Epithelial cell of prostate (primary cell): Measurements from ENCODE around the gene PRDX4.
"Not testable (repeated sequence)": the region's sequence is repeated elsewhere in the genome, so short reads cannot be mapped to it uniquely, and the experiment has no call there.

Experiments
- DNase-seq: peaks from one replicate; pipeline ENCODE4 v3.0.0-alpha.2; 2011; ENCODE audit warnings: low read depth, low spot score
- H3K27ac ChIP-seq: fragments of 450-650 bp; 2 replicates; pipeline ENCODE4 v1.5.1; 2017; ENCODE audit warnings: mild to moderate bottlenecking

Gene PRDX4

DNA sequence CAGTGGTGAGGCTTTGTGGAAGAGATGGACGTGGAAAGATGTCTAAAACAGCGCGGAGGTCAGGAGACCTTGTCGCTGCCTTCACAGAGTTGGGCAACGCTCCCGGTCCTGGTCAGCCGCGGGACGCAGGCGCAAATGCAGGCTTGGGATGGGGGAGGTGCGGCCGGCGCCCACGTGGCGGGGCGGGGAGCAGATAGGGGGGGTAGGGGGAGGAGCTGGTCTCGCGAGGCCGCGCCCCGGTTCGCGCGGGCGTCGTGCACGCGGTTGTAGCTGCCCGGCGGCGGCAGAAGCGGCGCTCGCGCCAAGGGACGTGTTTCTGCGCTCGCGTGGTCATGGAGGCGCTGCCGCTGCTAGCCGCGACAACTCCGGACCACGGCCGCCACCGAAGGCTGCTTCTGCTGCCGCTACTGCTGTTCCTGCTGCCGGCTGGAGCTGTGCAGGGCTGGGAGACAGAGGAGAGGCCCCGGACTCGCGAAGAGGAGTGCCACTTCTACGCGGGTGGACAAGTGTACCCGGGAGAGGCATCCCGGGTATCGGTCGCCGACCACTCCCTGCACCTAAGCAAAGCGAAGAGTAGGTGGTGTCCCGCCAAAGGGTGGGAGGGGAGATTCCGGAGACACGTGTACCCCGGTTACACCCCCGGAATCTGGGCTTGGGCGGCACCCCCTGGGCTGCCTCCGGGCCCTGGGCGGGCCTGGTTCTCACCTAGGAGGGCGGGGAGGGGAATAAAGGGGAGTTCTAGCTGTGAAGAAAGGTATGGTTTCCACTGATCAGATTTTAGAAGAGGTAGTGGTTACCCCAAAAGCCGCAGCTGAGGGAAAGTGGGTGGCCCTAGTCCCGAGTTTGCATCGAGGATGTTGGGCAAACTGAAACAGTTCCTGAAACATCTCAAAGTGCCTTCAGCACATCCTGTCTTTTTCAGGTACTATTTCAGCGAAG lies at the start of gene PRDX4:
PRDX4 (plus strand) TSS at position 255 of the 939 bp plus-strand sequence; CDS start at position 333, 78 bp downstream.
- peak within 1 kb of the TSS; percentile 64 for H3K27ac ChIP-seq
- peak; percentile 37 for DNase-seq

GRCh38 chrX:23621621-23622265 lies 45.5 kb upstream of the PRDX4 start:
- DNase-seq, result no peak
- no peak overlapping the region for H3K27ac ChIP-seq

DNA sequence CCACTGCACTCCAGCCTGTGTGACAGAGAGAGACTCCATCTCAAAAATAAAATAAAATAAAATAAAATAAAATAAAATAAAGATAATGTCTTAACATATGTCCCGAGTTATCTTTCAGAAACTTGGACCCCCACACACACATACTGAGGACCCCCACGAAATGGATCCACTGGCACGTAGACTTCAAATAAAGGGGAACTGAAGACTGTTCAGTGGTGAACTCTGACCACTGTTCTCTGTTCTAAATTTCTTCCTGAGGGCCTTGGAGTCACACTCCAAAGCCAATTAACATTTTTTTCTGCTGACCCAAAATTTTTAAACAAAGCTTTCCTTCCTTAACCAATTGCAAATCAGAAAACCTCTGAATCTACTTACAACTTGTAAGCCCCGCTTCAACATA lies 43.5 kb upstream of the PRDX4 start:
- no peak for DNase-seq
- no peak overlapping the region for H3K27ac ChIP-seq

DNA sequence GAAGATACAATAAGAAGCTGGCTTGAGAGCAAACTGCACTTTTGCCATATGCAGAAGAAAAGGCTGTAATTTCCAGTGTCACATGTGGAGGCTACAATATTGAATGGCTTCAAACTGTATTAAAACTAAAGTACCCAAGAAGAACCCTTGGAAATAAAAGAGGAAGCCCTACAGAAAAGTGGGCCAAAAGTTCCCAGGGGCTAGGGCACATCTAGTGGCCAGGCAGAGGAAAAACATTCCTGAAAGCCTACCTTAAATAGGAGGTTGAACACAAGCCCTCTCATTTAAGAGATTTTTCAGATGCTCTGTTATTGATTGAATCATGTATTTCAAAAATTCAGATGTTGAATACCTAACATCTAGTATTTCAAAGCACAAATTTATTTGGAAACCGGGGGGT lies 40.6 kb upstream of the PRDX4 start:
- DNase-seq, result no peak
- no peak overlapping the region for H3K27ac ChIP-seq

- no peak for DNase-seq
- H3K27ac ChIP-seq, result no peak overlapping the region
Measured at GRCh38 chrX:23628131-23628530, 39.2 kb upstream of the PRDX4 start.

DNA sequence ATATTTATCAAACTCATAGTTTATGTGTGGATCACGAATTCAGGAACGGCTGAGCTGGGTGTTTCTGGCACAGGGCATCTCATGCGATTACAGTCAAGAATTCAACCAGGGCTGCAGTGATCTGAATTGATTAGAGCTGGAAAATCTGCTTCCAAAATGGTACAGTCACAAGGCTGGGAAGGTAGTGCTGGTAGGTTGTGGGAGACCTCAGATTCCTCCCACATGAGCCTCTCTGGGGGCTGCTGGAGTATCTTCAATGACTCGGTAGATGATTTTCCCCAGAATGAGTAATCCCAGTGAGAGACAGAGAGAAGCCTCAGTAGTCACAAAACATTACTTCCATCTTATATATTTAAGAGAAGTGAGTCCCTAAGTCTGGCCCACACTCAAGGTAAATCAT lies 36.2 kb upstream of the PRDX4 start:
- no peak overlapping the region for H3K27ac ChIP-seq
- DNase-seq, result no peak

- H3K27ac ChIP-seq, result no peak overlapping the region
- DNase-seq, result no peak
Measured at GRCh38 chrX:23633834-23634580, 33.3 kb upstream of the PRDX4 start.

- no peak for DNase-seq
- no peak overlapping the region for H3K27ac ChIP-seq
Measured at GRCh38 chrX:23637187-23637586, 30.1 kb upstream of the PRDX4 start.

DNA sequence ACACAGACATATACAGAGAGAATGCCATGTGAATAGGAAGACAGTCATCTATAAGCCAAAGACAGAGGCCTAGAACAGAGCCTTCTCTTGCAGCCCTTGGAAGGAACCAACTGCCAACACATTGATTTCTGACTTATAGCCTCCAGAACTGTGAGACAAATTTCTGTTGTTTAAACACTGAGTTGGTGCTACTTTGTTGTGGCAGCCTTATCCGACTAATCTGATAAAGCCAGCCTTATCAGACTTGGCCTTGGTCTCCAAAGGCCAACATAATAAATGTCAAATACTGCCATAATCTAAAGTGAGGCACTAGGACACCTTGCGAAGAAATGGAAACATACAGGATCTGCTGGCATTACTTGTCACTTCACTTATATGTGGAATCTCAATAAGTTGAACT lies 24.3 kb upstream of the PRDX4 start:
- no peak overlapping the region for H3K27ac ChIP-seq
- DNase-seq, result no peak

GRCh38 chrX:23644744-23645143 lies 22.5 kb upstream of the PRDX4 start:
- H3K27ac ChIP-seq, result no peak overlapping the region
- no peak for DNase-seq

GRCh38 chrX:23656091-23656490 lies 11.2 kb upstream of the PRDX4 start:
- no peak for DNase-seq
- H3K27ac ChIP-seq, result no peak overlapping the region

GRCh38 chrX:23656684-23657083 lies 10.6 kb upstream of the PRDX4 start:
- no peak for DNase-seq
- no peak overlapping the region for H3K27ac ChIP-seq

DNA sequence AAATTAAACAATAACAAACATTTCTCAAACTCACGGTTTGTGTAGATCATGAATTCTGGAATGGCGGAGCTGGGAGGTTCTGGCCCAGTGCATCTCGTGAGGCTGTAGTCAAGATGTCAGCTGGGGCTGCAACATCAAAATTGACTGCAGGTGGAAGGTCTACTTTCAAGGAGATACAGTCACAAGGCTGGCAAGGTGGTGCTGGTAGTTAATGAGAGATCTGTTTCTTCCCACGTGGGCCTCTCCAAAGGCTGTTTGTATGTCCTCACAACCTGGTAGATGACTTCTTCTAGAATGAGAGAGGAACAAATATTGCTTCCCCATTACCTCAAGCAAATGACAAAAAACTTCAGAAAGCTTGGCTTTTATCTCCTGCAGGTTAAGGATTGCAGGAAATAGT lies 8.0 kb upstream of the PRDX4 start:
- DNase-seq, result no peak

DNA sequence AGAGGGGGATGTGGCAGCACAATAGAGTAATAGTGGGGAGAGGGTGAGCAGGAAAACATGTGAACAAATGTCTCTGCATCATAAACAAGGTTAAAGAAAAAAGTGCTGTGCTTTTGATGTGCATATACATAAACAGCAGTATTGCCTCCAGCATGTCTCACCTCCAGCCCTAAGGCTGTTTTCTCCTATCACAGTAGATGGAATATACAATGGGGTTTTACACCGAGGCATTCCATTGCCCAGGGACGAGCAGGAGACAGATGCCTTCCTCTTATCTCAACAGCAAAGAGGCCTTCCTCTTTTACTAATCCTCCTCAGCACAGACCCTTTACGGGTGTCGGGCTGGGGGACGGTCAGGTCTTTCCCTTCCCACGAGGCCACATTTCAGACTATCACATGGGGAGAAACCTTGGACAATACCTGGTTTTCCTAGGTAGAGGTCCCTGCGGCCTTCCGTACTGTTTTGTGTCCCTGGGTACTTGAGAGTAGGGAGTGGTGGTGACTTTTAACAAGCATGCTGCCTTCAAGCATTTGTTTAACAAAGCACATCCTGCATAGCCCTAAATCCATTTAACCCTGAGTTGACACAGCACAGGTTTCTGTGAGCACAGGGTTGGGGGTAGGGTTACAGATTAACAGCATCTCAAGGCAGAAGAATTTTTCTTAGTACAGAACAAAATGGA lies 7.1 kb upstream of the PRDX4 start:
- not testable (repeated sequence) for H3K27ac ChIP-seq, DNase-seq

More for the DNA sequence above, 8.0 kb upstream of the PRDX4 start:
- no peak overlapping the region for H3K27ac ChIP-seq

- no peak overlapping the region for H3K27ac ChIP-seq
- no peak for DNase-seq
Measured at GRCh38 chrX:23660766-23661132, 6.5 kb upstream of the PRDX4 start.

DNA sequence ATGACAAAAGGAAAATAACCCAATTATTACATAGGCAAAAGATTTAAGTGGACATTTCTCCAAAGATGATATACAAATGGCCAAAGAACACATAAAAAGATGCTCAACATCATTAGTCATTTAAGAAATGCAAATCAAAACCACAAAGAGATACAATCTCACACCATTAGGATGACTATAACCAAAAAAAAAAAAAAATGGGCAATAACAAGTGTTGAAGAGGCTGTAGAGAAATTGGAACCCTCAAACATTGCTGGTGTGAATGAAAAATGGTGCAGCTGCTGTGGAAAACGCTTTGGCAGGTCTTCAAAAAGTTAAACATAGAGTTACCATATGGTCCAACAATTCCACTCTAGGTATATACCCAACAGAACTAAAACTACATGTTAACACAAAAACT lies 5.6 kb upstream of the PRDX4 start:
- no peak overlapping the region for H3K27ac ChIP-seq
- DNase-seq, result no peak

DNA sequence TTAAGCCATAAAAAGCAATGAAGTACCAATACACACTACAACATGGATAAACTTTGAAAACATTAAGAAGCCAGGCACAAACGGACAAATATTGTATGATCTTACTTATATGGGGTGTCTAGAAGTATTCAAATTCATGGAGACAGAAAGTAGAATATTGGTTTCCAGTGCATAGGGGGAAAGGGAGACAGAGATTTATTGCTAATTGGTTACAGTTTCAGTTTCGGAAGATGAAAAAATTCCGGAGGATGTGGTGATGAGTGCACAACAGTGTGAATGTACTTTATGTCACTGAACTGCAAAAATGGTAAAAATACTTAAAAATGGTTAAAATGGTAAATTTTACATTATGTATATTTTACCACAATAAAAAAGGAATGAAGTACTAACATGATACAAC lies 5.1 kb upstream of the PRDX4 start:
- H3K27ac ChIP-seq, result no peak overlapping the region
- DNase-seq, result no peak

DNA sequence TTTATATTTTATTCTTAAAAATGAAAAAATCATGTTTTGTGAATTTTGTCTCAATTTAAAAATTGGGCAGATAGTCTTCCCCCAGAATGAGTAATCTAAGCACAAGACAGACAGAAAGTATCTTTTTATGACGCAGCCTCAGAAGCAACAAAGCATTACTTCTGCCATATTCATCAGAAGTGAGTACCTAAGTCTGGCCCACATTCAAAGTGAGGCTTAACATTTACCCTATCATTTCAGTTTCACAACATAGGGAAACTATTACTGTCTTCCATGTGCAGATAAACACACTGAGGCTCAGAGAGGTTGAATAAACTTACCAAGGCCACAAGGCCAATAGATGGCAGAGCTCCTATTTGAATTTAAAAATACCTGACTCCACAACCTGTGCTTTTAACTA lies 4.4 kb upstream of the PRDX4 start:
- no peak overlapping the region for H3K27ac ChIP-seq
- peak; percentile 27 for DNase-seq

DNA sequence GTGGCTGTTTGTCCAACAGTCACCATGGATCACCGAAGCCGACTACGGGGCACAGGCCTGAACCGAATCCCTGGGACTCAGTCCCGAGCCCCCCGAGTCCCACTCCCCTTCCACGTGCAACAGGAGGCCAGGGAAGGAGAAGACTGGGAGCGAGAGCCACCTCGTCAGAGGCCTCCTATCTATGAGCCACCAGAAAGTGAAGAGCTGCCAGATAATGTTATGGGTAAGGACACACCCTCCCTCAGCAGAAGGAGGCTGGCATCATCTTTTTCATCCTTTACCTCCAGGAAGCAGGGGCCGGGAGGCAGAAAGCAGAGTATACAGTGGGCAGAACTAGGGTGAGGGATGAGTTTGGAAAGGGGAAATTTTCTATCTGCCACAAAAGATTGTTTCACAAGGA lies 2.8 kb upstream of the PRDX4 start:
- H3K27ac ChIP-seq, result no peak overlapping the region
- DNase-seq, result no peak

DNA sequence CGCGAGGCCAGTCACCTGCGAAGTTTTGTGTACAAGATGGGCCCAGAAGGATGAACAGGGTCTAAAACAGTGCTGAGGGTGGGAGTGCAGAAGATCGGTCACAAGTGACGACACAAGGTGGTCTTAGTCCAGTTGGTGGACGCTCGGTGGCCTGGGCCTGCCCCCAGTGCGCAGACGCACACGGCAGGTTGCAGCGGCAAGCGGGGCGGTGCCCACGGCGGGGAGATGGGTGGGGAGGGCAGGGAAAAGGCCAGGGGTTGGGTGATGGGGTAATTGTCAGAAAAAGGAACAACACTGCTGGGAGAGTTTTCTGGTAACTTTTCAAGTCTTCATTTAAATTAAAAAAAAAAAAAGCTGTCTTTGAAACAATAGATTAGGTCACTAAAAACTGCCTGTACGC lies 1.0 kb upstream of the PRDX4 start:
- H3K27ac ChIP-seq, result no peak overlapping the region

More for the DNA sequence above, 1.0 kb upstream of the PRDX4 start:
- no peak for DNase-seq
